ENCODE measurements around the gene EPN2.

GRCh38 chr17:19372866-19373504 is 135.8 kb downstream of the EPN2 start:
- TF ChIP-seq CTCF (IDR thresholded peaks at IDR 0.05) (no peak), POLR2A (IDR thresholded peaks at IDR 0.05) (no peak)
